Gastrocnemius medialis (tissue), 4 donors: ENCODE measurements around the gene IMP4. TPM values are rescaled to one million over a fixed set of nuclear protein-coding genes. Genes with fewer than 3 reads are reported as not detected.

Experiments used
- ATAC-seq, 2 donors: fragments of 150-250 bp; one replicate each; pipeline ENCODE4 v1.9.1; 2016
- DNase-seq, 2 donors: peaks; one replicate each; pipeline ENCODE4 v3.0.0-alpha.2; 2019
- H3K27ac ChIP-seq, 4 donors: fragments of 200-600 bp; sonication (generic); 1 replicate in 1 of 4; 2 replicates in 3 of 4; pipeline ENCODE4 v1.5.1; 2016 to 2018; ENCODE audit warnings: mild to moderate bottlenecking in 2 of 4, moderate library complexity in 1 of 4
- H3K27me3 ChIP-seq, 3 donors: fragments of 200-600 bp; sonication (generic) in 2 of 3; 1 replicate in 1 of 3; 2 replicates in 2 of 3; pipeline versions ENCODE4 v1.5.1 to v1.6.0; 2016 to 2019; ENCODE audit warnings: mild to moderate bottlenecking in 1 of 3, moderate library complexity in 1 of 3
- H3K36me3 ChIP-seq, 2 donors: fragments of 200-600 bp; sonication (generic) in 1 of 2; one replicate each; pipeline ENCODE4 v1.5.1; 2017 to 2018
- H3K4me1 ChIP-seq, 2 donors: fragments of 200-600 bp; sonication (generic) in 1 of 2; one replicate each; pipeline ENCODE4 v1.5.1; 2016 to 2017; ENCODE audit warnings: mild to moderate bottlenecking in 2 of 2
- H3K4me3 ChIP-seq, 4 donors: fragments of 200-600 bp; sonication (generic) in 3 of 4; 1 replicate in 1 of 4; 2 replicates in 3 of 4; pipeline ENCODE4 v1.5.1; 2016 to 2019; ENCODE audit warnings: mild to moderate bottlenecking in 2 of 4
- H3K9me3 ChIP-seq, 3 donors: fragments of 200-600 bp; sonication (generic) in 2 of 3; 1 replicate in 1 of 3; 2 replicates in 2 of 3; pipeline ENCODE4 v1.5.1; 2016 to 2019
- POLR2A ChIP-seq, 2 donors: fragments of 450-650 bp; IDR thresholded peaks; one replicate each; pipeline ENCODE4 v1.6.1; 2017; ENCODE audit warnings: antibody characterized with exemption in 2 of 2, mild to moderate bottlenecking in 2 of 2, moderate library complexity in 2 of 2
- in situ Hi-C, 4 donors: fragments of 200-750 bp; cut with MboI; loops; one replicate each; pipeline versions ENCODE4 v1.15.0 to v1.8.0; 2017; ENCODE audit warnings: low sequenced_read_pairs in 4 of 4
- intact Hi-C: fragments of 100-400 bp; cut with DNase I; formaldehyde crosslinking; loops from one replicate; pipeline ENCODE4 v1.15.1; 2023; ENCODE audit warnings: low total_unique reads
- total RNA-seq, 4 donors: library from RNA; depleted of rRNA; stranded (reverse); fragments of >200 nt; gene quantifications; one replicate each; pipeline versions ENCODE4 v1.1.0 to v1.2.3, GENCODE V29; 2016
- TF ChIP-seq, protein P1 (sequence below), 5 experiments: fragments of 450-650 bp in 3 of 5; fragments of 200-600 bp in 2 of 5; sonication (generic) in 2 of 5; IDR thresholded peaks in 4 of 5; conservative IDR thresholded peaks in 1 of 5; 1 replicate in 4 of 5; 2 replicates in 1 of 5; pipeline ENCODE4 v1.5.1; 2016 to 2019; ENCODE audit warnings: antibody characterized with exemption in 5 of 5, mild to moderate bottlenecking in 3 of 5, moderate library complexity in 3 of 5

The IMP4 gene
- total RNA-seq, 4 donors from 2014 or later = 114 to 179 (median 149) TPM

DNA sequence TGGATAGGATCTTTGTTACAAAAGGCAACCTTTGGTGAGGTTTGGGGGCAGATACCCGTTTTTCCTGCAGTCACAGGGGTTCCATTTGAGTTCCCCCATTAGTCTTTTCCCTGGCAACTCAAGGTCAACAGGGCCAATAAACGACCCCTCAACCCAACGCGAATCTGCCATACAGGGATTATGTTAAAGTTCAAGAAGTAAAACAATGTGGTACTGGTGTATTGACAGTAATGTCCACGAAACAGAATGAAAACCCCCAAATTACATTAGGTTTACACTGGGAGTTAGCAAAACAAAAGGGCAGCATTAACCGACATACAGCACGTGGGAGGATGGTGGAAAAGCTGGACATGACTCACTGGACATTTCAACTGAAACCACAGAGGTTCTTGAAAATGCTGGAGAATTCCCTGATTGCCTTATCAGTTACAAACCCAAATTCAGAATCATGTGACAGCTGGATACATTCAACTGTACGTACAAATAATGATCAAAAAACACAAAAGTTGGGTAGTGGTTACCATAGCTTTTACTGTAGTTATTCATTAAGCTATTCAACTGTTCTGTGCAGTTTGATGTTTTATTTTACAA lies 4.9 kb upstream of the IMP4 start:
- Histone ChIP-seq H3K36me3 (peaks cover 0 to 8% of the 10 kb centered on the region in 2 donors), H3K27ac (no peak overlapping the region), H3K27me3 (no peaks in the 10 kb centered on the region), H3K9me3 (no peaks in the 10 kb centered on the region), H3K4me1 (peaks cover 5 to 7% of the 10 kb centered on the region in 2 donors), H3K4me3 (no peak overlapping the region)
- TF ChIP-seq, protein P1, sequence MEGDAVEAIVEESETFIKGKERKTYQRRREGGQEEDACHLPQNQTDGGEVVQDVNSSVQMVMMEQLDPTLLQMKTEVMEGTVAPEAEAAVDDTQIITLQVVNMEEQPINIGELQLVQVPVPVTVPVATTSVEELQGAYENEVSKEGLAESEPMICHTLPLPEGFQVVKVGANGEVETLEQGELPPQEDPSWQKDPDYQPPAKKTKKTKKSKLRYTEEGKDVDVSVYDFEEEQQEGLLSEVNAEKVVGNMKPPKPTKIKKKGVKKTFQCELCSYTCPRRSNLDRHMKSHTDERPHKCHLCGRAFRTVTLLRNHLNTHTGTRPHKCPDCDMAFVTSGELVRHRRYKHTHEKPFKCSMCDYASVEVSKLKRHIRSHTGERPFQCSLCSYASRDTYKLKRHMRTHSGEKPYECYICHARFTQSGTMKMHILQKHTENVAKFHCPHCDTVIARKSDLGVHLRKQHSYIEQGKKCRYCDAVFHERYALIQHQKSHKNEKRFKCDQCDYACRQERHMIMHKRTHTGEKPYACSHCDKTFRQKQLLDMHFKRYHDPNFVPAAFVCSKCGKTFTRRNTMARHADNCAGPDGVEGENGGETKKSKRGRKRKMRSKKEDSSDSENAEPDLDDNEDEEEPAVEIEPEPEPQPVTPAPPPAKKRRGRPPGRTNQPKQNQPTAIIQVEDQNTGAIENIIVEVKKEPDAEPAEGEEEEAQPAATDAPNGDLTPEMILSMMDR (IDR thresholded peaks at IDR 0.05 in 4 of 5, conservative IDR thresholded peaks at IDR 0.05 in 1 of 5) = no peak
- no peak for TF ChIP-seq POLR2A (IDR thresholded peaks at IDR 0.05)
- DNase-seq (no peak), ATAC-seq (no peak)
- in situ Hi-C loops (loop anchor here (5.0 to 25.0 kb wide), 3 partner anchors 151 to 401 kb away; partner anchors contain the start of genes MZT2B (in 3 of the 4), SMPD4 (in 3 of the 4) and TUBA3E (in 3 of the 4)), intact Hi-C loops (no loop called here)

DNA sequence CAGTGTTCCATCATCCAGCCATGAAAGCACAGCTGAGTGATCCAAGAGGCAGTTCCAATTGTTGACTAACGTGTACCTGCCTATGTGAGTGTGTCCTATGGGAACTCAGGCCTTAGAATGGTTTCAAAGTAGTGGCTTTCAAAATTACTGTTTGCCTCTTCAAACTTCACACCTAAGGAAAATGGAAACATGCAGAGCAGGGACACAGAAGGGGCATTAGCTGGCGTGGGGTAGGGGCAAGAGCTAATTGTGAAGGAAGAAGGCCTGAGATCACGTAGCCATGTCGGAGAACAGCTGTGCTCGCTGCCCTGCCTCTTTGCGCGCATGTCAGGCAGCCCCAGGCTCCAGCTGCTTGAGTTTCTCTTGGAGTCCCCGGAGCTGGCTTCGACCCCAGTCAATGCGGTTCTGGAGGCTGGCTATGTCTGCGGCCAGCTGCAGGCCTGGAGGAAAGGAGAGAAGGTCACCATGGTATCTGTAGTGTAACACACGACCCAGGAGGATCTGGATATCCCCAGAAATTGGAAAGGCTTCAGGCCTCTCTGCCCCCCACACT lies 3.8 kb upstream of the IMP4 start:
- in situ Hi-C loops (loop anchor here (5.0 to 25.0 kb wide), 3 partner anchors 152 to 402 kb away; partner anchors contain the start of genes MZT2B (in 3 of the 4), SMPD4 (in 3 of the 4) and TUBA3E (in 3 of the 4)), intact Hi-C loops (no loop called here)
- peaks cover 10 to 16% of the 10 kb centered on the region in 2 donors for H3K4me1 ChIP-seq
- no peaks in the 10 kb centered on the region for H3K27me3 ChIP-seq
- H3K27ac ChIP-seq = peak overlapping the region in 1 of 4 donors; percentile 15
- peaks cover 0 to 8% of the 10 kb centered on the region in 2 donors for H3K36me3 ChIP-seq
- no peak for DNase-seq
- no peaks in the 10 kb centered on the region for H3K9me3 ChIP-seq
- no peak for TF ChIP-seq POLR2A (IDR thresholded peaks at IDR 0.05)
- TF ChIP-seq, protein P1 (IDR thresholded peaks at IDR 0.05 in 4 of 5, conservative IDR thresholded peaks at IDR 0.05 in 1 of 5) = no peak
- H3K4me3 ChIP-seq = no peak overlapping the region
- ATAC-seq = no peak

DNA sequence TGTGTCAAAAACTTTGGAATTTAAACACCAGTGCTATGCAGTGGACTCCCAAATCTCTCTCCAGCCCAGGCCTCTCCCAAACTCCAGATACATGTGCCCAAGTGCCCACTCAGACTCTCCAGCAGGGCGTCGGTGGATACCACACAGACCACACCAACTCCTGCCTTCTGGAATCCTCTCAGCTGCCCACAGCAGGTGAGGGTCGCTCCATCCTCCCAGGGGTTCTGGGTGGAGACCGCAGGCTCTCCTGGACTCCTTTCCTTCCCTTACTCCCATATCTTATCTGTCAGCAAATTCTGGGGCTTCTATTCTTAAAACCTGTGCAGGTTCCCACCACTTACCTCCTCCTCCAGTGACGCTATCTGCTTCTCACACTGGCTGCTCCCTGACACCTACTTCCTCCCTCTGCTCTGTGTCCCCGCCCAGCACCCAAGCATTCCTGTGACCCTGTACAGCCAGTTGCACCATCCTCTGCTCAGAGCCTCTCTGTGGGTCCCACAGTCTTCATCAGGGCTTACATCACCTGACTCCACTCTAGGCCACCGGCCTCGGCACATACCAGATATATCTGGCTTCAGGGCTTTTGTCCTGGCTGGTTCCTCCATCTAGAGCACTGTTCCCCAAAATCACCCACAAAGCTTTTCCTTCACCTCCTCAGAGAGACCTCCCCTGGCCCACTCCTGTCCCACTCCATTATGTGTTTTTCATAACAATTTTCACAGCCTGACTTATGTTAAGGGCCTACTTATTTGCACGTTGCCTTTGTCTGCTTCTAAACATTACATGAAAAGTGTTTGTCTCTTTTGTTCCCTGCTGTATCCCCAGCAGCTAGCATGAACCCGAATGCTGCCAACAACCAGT lies 2.6 kb upstream of the IMP4 start:
- intact Hi-C loops (loop anchor here (5.0 kb wide), 3 partner anchors 463 to 1332 kb away; partner anchors contain the start of gene FAM168B), in situ Hi-C loops (loop anchor here (5.0 to 25.0 kb wide), 3 partner anchors 153 to 403 kb away; partner anchors contain the start of genes MZT2B (in 3 of the 4), SMPD4 (in 3 of the 4) and TUBA3E (in 3 of the 4))
- Histone ChIP-seq H3K36me3 (peaks cover 0 to 16% of the 10 kb centered on the region in 2 donors), H3K4me3 (no peak overlapping the region), H3K4me1 (peaks cover 14 to 21% of the 10 kb centered on the region in 2 donors), H3K27ac (no peak overlapping the region), H3K27me3 (no peaks in the 10 kb centered on the region), H3K9me3 (no peaks in the 10 kb centered on the region)
- DNase-seq = no peak
- no peak for ATAC-seq
- TF ChIP-seq POLR2A (IDR thresholded peaks at IDR 0.05) = no peak
- TF ChIP-seq, protein P1 (IDR thresholded peaks at IDR 0.05 in 4 of 5, conservative IDR thresholded peaks at IDR 0.05 in 1 of 5) = no peak

DNA sequence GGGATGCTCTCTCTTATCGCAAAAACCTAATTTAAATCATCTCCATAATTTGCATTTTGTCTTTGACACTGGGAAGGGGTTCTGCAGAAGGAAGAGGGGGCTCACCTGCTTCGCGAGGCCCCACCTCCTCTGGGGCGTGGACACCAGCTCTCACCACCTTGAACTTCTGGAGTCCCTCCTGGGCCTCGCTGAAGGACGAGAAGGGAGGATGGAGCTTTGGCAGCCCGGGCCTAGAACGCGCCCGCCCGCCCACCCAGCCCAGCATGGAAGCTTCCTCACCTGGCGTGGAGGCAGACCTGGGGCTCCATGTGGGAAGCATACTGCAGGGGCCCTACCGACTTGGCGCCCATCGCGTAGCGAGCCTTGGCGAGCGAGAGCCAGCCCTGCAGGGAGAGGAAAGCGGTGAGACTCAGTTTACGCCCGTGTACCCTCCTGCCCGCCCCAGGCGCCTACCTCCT lies 1.1 kb upstream of the IMP4 start:
- Histone ChIP-seq H3K4me3 (peak overlapping the region; percentile 73 to 99 (median 85)), H3K27me3 (no peaks in the 10 kb centered on the region), H3K4me1 (peaks cover 14 to 21% of the 10 kb centered on the region in 2 donors), H3K9me3 (no peaks in the 10 kb centered on the region), H3K27ac (peak overlapping the region; percentile 87 to 91 (median 88)), H3K36me3 (peaks cover 0 to 31% of the 10 kb centered on the region in 2 donors)
- in situ Hi-C loops = loop anchor here in 3 of 4 donors (25.0 kb wide), 2 partner anchors 154 to 404 kb away; partner anchors contain the start of genes MZT2B (in 3 of the 3), SMPD4 (in 3 of the 3) and TUBA3E (in 3 of the 3)
- DNase-seq (no peak), ATAC-seq (no peak)
- intact Hi-C loops = loop anchor here (1.0 to 5.0 kb wide), 5 partner anchors 14 to 1331 kb away; partner anchors contain the start of genes FAM168B and MZT2B
- no peak for TF ChIP-seq POLR2A (IDR thresholded peaks at IDR 0.05)
- TF ChIP-seq, protein P1 (IDR thresholded peaks at IDR 0.05 in 4 of 5, conservative IDR thresholded peaks at IDR 0.05 in 1 of 5) = no peak
